Keratinocyte (primary cell): ENCODE results near the gene PGBD1. TPM values are rescaled to one million over a fixed set of nuclear protein-coding genes. Genes with fewer than 3 reads are reported as not detected.

Experiments used
- DNase-seq: peaks from one replicate; pipeline ENCODE4 v3.0.0-alpha.2; 2011; ENCODE audit warnings: low read depth, missing footprints, low spot score
- FAIRE-seq: peaks from 2 replicates; lab custom pipeline; 2011; peaks lifted over from hg19 to GRCh38; lab: Jason Lieb, UNC
- H2AFZ ChIP-seq: 2 replicates; pipeline ENCODE4 v1.6.0; 2012; ENCODE audit warnings: low read length, control low read depth, inconsistent platforms; ENCODE audit not compliant: control insufficient read depth
- H3K27ac ChIP-seq: 2 replicates; pipeline ENCODE4 v1.5.1; 2011; ENCODE audit warnings: low read length; ENCODE audit not compliant: control insufficient read depth, insufficient read depth
- H3K27me3 ChIP-seq: 3 replicates; pipeline ENCODE4 v1.6.0; 2011; ENCODE audit warnings: low read length; ENCODE audit not compliant: control insufficient read depth, insufficient read depth; ENCODE audit errors: extremely low read depth
- H3K36me3 ChIP-seq, 2 experiments: 2 replicates in 1 of 2; 3 replicates in 1 of 2; pipeline ENCODE4 v1.5.1; 2011; ENCODE audit warnings: low read length in 2 of 2, mild to moderate bottlenecking in 1 of 2; ENCODE audit not compliant: control insufficient read depth in 2 of 2, insufficient read depth in 2 of 2; ENCODE audit errors: extremely low read depth in 1 of 2
- H3K4me1 ChIP-seq: 3 replicates; pipeline ENCODE4 v1.5.1; 2011; ENCODE audit warnings: low read length; ENCODE audit not compliant: control insufficient read depth, insufficient read depth; ENCODE audit errors: extremely low read depth
- H3K4me2 ChIP-seq: 3 replicates; pipeline ENCODE4 v1.6.0; 2011; ENCODE audit warnings: low read depth, low read length; ENCODE audit not compliant: control insufficient read depth, insufficient read depth; ENCODE audit errors: extremely low read depth
- H3K4me3 ChIP-seq, 3 experiments: fragments of 200-600 bp in 1 of 3; sonication (generic) in 1 of 3; 2 replicates in 2 of 3; 3 replicates in 1 of 3; pipeline ENCODE4 v1.5.1; 2011 to 2016; ENCODE audit warnings: low read length in 3 of 3, mild to moderate bottlenecking in 3 of 3, control low read depth in 2 of 3, inconsistent platforms in 1 of 3, low read depth in 1 of 3, mixed read lengths in 1 of 3, mixed run types in 1 of 3, moderate library complexity in 1 of 3; ENCODE audit not compliant: control insufficient read depth in 2 of 3, insufficient read depth in 2 of 3; ENCODE audit errors: extremely low read depth in 1 of 3
- H3K79me2 ChIP-seq: 2 replicates; pipeline ENCODE4 v1.6.0; 2012; ENCODE audit warnings: low read length; ENCODE audit not compliant: control insufficient read depth, insufficient read depth
- H3K9ac ChIP-seq: 3 replicates; pipeline ENCODE4 v1.6.0; 2011; ENCODE audit warnings: low read length; ENCODE audit not compliant: control insufficient read depth, insufficient read depth; ENCODE audit errors: extremely low read depth
- H3K9me1 ChIP-seq: 3 replicates; pipeline ENCODE4 v1.6.0; 2011; ENCODE audit warnings: low read length; ENCODE audit not compliant: control insufficient read depth, insufficient read depth; ENCODE audit errors: extremely low read depth
- H3K9me3 ChIP-seq: 2 replicates; pipeline ENCODE4 v1.5.1; 2012; ENCODE audit warnings: low read depth, low read length; ENCODE audit not compliant: control insufficient read depth
- H4K20me1 ChIP-seq: 3 replicates; pipeline ENCODE4 v1.6.0; 2011; ENCODE audit warnings: low read length; ENCODE audit not compliant: control insufficient read depth, insufficient read depth; ENCODE audit errors: extremely low read depth
- CTCF ChIP-seq, 3 experiments: IDR thresholded peaks in 1 of 3; conservative IDR thresholded peaks in 1 of 3; optimal IDR thresholded peaks in 1 of 3; 2 replicates in 2 of 3; 3 replicates in 1 of 3; pipeline versions ENCODE3 to v1.5.1; 2011; ENCODE audit warnings: low read length in 3 of 3, mild to moderate bottlenecking in 3 of 3, moderate library complexity in 2 of 3, control low read depth in 1 of 3, inconsistent platforms in 1 of 3; ENCODE audit not compliant: insufficient read depth in 2 of 3; ENCODE audit errors: extremely low read depth in 1 of 3
- EZH2 ChIP-seq: IDR thresholded peaks from one replicate; pipeline ENCODE4 v1.6.1; 2012; ENCODE audit warnings: inconsistent platforms, mild to moderate bottlenecking, low read length, moderate library complexity
- dilution Hi-C: fragments of 300-500 bp; cut with MboI; formaldehyde crosslinking; loops from one replicate; pipeline ENCODE4 v1.7.0; 2020; ENCODE audit warnings: low sequenced_read_pairs; ENCODE audit not compliant: extremely low pct_ligation_motif_present
- polyA plus RNA-seq, 5 experiments: library from polyadenylated mRNA; depleted of rRNA in 3 of 5; stranded (reverse) in 3 of 5; stranded (forward) in 1 of 5; unstranded in 1 of 5; fragments of >200 nt; gene quantifications; 1 replicate in 1 of 5; 2 replicates in 3 of 5; 3 replicates in 1 of 5; pipeline versions ENCODE4 v1.2.1 to v1.2.3, GENCODE V29; 2011 to 2012; ENCODE audit warnings: missing spikeins in 2 of 5, low read depth in 1 of 5, low replicate concordance in 1 of 5

The PGBD1 gene
- polyA plus RNA-seq, 1 donor (not counting 4 experiments of a cell fraction or from before 2014, with no cell fraction given) = 3.1 TPM

GRCh38 chr6:28337121-28337520 is 55.7 kb downstream of the PGBD1 start:
- no peaks in the 10 kb centered on the region for H3K79me2 ChIP-seq
- H3K9me3 ChIP-seq = no peaks in the 10 kb centered on the region
- no peak for TF ChIP-seq EZH2
- no peak for TF ChIP-seq CTCF (optimal IDR thresholded peaks at IDR 0.05 in 1 of 3, IDR thresholded peaks at IDR 0.05 in 1 of 3, conservative IDR thresholded peaks at IDR 0.05 in 1 of 3; ENCODE audit: extremely low read depth in 1 of 3, insufficient read depth in 2 of 3, low read length in 3 of 3)
- H3K4me2 ChIP-seq = peak overlapping the region; percentile 95
- no peaks in the 10 kb centered on the region for H3K36me3 ChIP-seq
- no peaks in the 10 kb centered on the region for H3K27me3 ChIP-seq
- H4K20me1 ChIP-seq = no peaks in the 10 kb centered on the region
- no peak overlapping the region for H3K27ac ChIP-seq
- DNase-seq (no peak), FAIRE-seq (no peak)
- dilution Hi-C loops = no loop called here
- H3K4me1 ChIP-seq = peaks cover 13% of the 10 kb centered on the region
- H3K9me1 ChIP-seq = no peaks in the 10 kb centered on the region
- H2AFZ ChIP-seq = peak overlapping the region; percentile 87
- peak overlapping the region in 1 of 3 experiments; percentile 81 for H3K4me3 ChIP-seq
- H3K9ac ChIP-seq = no peak overlapping the region

- Histone ChIP-seq H2AFZ (no peak overlapping the region), H3K27ac (no peak overlapping the region), H3K36me3 (no peaks in the 10 kb centered on the region), H3K4me1 (peaks cover 13% of the 10 kb centered on the region), H3K79me2 (no peaks in the 10 kb centered on the region), H3K9me3 (no peaks in the 10 kb centered on the region), H3K9me1 (no peaks in the 10 kb centered on the region), H3K9ac (no peak overlapping the region), H4K20me1 (no peaks in the 10 kb centered on the region), H3K4me2 (no peak overlapping the region), H3K4me3 (no peak overlapping the region), H3K27me3 (no peaks in the 10 kb centered on the region)
- no peak for TF ChIP-seq CTCF (optimal IDR thresholded peaks at IDR 0.05 in 1 of 3, IDR thresholded peaks at IDR 0.05 in 1 of 3, conservative IDR thresholded peaks at IDR 0.05 in 1 of 3; ENCODE audit: extremely low read depth in 1 of 3, insufficient read depth in 2 of 3, low read length in 3 of 3)
- no peak for TF ChIP-seq EZH2
- DNase-seq = no peak
- FAIRE-seq = no peak
- dilution Hi-C loops = no loop called here
Measured at GRCh38 chr6:28340310-28341095, 59.1 kb downstream of the PGBD1 start.
